HCT116 (cell line): Measurements from ENCODE around the gene SENP8. TPM values are rescaled to one million over a fixed set of nuclear protein-coding genes. Genes with fewer than 3 reads are reported as not detected.

Source experiments
- ATAC-seq: fragments of 200-7000 bp; cut with Tn5 transposase; 2 replicates; pipeline ENCODE4 v1.9.1; 2020; ENCODE audit warnings: mild to moderate bottlenecking, moderate library complexity
- BruUV-seq: library from RNA; stranded (reverse); fragments of 400-500 nt; replicated peaks from 2 replicates; lab custom pipeline; 2021; lab: Mats Ljungman, UMichigan
- CTCF ChIA-PET: fragments of 300-600 bp; sonication (Branson Sonifier 250); formaldehyde crosslinking; loops from one replicate; lab custom pipeline; 2021; ENCODE audit warnings: antibody characterized with exemption; lab: Charles Lee
- POLR2A ChIA-PET: fragments of 300-600, 350-600 bp; sonication (Branson Sonifier 250); formaldehyde crosslinking; loops from one replicate; lab custom pipeline; 2021; ENCODE audit warnings: antibody characterized with exemption; lab: Charles Lee
- RAD21 ChIA-PET, 2 experiments: fragments of 300-600 bp; sonication (Branson Sonifier 250); formaldehyde crosslinking; loops; one replicate each; lab custom pipeline; 2023; ENCODE audit warnings: low total read pairs in 2 of 2; ENCODE audit not compliant: uncharacterized antibody in 2 of 2, unreplicated experiment in 2 of 2, low non-redundant PET in 1 of 2; lab: Charles Lee
- DNase-seq: peaks from one replicate; pipeline ENCODE4 v3.0.0-alpha.2; 2010; ENCODE audit warnings: low read depth, low spot score
- H2AFZ ChIP-seq: fragments of 200-600 bp; shearing (Covaris generic), sonication (generic); 2 replicates; pipeline ENCODE4 v1.6.1; 2017; ENCODE audit warnings: low read depth, mixed run types, mixed read lengths, antibody characterized with exemption, low read length; ENCODE audit not compliant: poor library complexity, severe bottlenecking
- H3K27ac ChIP-seq: 2 replicates; pipeline ENCODE4 v1.5.1; 2012; ENCODE audit warnings: low read depth, low read length
- H3K27me3 ChIP-seq: fragments of 200-600 bp; sonication (generic); 2 replicates; pipeline ENCODE4 v1.6.1; 2016; ENCODE audit warnings: mixed run types, low read length, mixed read lengths; ENCODE audit not compliant: insufficient read depth
- H3K36me3 ChIP-seq, 2 experiments: fragments of 200-500 bp in 1 of 2; fragments of 200-600 bp in 1 of 2; sonication (Bioruptor generic) in 1 of 2; sonication (generic) in 1 of 2; 2 replicates each; pipeline versions ENCODE4 v1.5.1 to v1.6.1; 2014 to 2016; ENCODE audit warnings: low read length in 2 of 2, inconsistent platforms in 1 of 2, mixed read lengths in 1 of 2, mixed run types in 1 of 2; ENCODE audit not compliant: insufficient read depth in 2 of 2, control insufficient read depth in 1 of 2
- H3K4me1 ChIP-seq, 2 experiments: fragments of 200-600 bp in 1 of 2; sonication (generic) in 1 of 2; 2 replicates each; pipeline versions ENCODE4 v1.5.1 to v1.6.1; 2012 to 2017; ENCODE audit warnings: low read length in 2 of 2, inconsistent platforms in 1 of 2, mild to moderate bottlenecking in 1 of 2, mixed read lengths in 1 of 2, mixed run types in 1 of 2, moderate library complexity in 1 of 2; ENCODE audit not compliant: insufficient read depth in 2 of 2, control insufficient read depth in 1 of 2
- H3K4me2 ChIP-seq: fragments of 200-600 bp; sonication (generic); 2 replicates; pipeline ENCODE4 v1.6.1; 2017; ENCODE audit warnings: mixed run types, low read length, mixed read lengths
- H3K4me3 ChIP-seq, 2 experiments: fragments of 200-600 bp in 1 of 2; sonication (generic) in 1 of 2; replicated peaks in 1 of 2; 2 replicates each; pipeline ENCODE4 v1.5.1; 2011 to 2016; ENCODE audit warnings: low read length in 2 of 2, control low read depth in 1 of 2, low read depth in 1 of 2, mild to moderate bottlenecking in 1 of 2, mixed read lengths in 1 of 2, mixed run types in 1 of 2
- H3K79me2 ChIP-seq: fragments of 200-600 bp; sonication (generic); 2 replicates; pipeline ENCODE4 v1.6.1; 2017; ENCODE audit warnings: mild to moderate bottlenecking, mixed run types, low read length, moderate library complexity, mixed read lengths; ENCODE audit not compliant: insufficient read depth
- H3K9ac ChIP-seq: fragments of 200-600 bp; sonication (generic); 2 replicates; pipeline ENCODE4 v1.6.1; 2016; ENCODE audit warnings: low read length, mixed read lengths
- H3K9me2 ChIP-seq: fragments of 200-600 bp; sonication (generic), shearing (Covaris generic); 2 replicates; pipeline ENCODE4 v1.6.1; 2017; ENCODE audit warnings: mixed run types, mild to moderate bottlenecking, moderate library complexity; ENCODE audit not compliant: insufficient read depth
- H3K9me3 ChIP-seq, 2 experiments: fragments of 200-500 bp in 1 of 2; fragments of 200-600 bp in 1 of 2; sonication (Bioruptor generic) in 1 of 2; sonication (generic) in 1 of 2; 2 replicates each; pipeline ENCODE4 v1.6.1; 2014 to 2017; ENCODE audit warnings: low read length in 2 of 2, mixed read lengths in 2 of 2, inconsistent platforms in 1 of 2, low read depth in 1 of 2, mild to moderate bottlenecking in 1 of 2, mixed run types in 1 of 2, moderate library complexity in 1 of 2; ENCODE audit not compliant: control insufficient read depth in 1 of 2, insufficient read depth in 1 of 2
- H4K20me1 ChIP-seq: fragments of 200-600 bp; sonication (generic), shearing (Covaris generic); 2 replicates; pipeline ENCODE4 v1.6.1; 2017; ENCODE audit warnings: mixed run types, mild to moderate bottlenecking, moderate library complexity; ENCODE audit not compliant: insufficient read depth
- CBX3 ChIP-seq: IDR thresholded peaks from 2 replicates; pipeline ENCODE4 v1.6.1; 2012; ENCODE audit warnings: low read depth
- CEBPB ChIP-seq: IDR thresholded peaks from 2 replicates; pipeline ENCODE4 v1.6.1; 2012; ENCODE audit warnings: low read depth
- EGR1 ChIP-seq: IDR thresholded peaks from 2 replicates; pipeline ENCODE4 v1.6.1; 2012; ENCODE audit warnings: low read depth
- ELF1 ChIP-seq: IDR thresholded peaks from 2 replicates; pipeline ENCODE4 v1.6.1; 2012; ENCODE audit warnings: low read depth, borderline replicate concordance
- EZH2phosphoT487 ChIP-seq: fragments of 200-600 bp; IDR thresholded peaks from 2 replicates; pipeline ENCODE4 v1.6.1; 2018; ENCODE audit warnings: antibody characterized with exemption, borderline replicate concordance
- JUND ChIP-seq: IDR thresholded peaks from 2 replicates; pipeline ENCODE4 v1.6.1; 2012
- POLR2A ChIP-seq: IDR thresholded peaks from 2 replicates; pipeline ENCODE4 v1.7.0; 2011; ENCODE audit warnings: borderline replicate concordance; ENCODE audit not compliant: insufficient read depth, insufficient read length; ENCODE audit errors: extremely low read depth
- RAD21 ChIP-seq: IDR thresholded peaks from 2 replicates; pipeline ENCODE4 v1.6.1; 2012; ENCODE audit warnings: low read depth, mild to moderate bottlenecking
- SIN3A ChIP-seq: IDR thresholded peaks from 2 replicates; pipeline ENCODE4 v1.6.1; 2012; ENCODE audit warnings: low read depth
- TCF7L2 ChIP-seq: IDR thresholded peaks from 2 replicates; pipeline ENCODE4 v1.7.0; 2011; ENCODE audit warnings: borderline replicate concordance, inconsistent platforms; ENCODE audit not compliant: insufficient read depth, insufficient read length; ENCODE audit errors: extremely low read depth
- ZFX ChIP-seq: fragments of 450-650 bp; IDR thresholded peaks from 2 replicates; pipeline ENCODE4 v1.6.1; 2017
- ZNF274 ChIP-seq: fragments of 200-500 bp; sonication (Bioruptor generic); IDR thresholded peaks from 2 replicates; pipeline ENCODE4 v1.6.1; 2014; ENCODE audit warnings: mild to moderate bottlenecking, low read depth, low read length, inconsistent platforms
- intact Hi-C: fragments of 100-400 bp; cut with micrococcal nuclease; formaldehyde crosslinking; loops from 2 replicates; pipeline ENCODE4 v1.10.0; 2022
- total RNA-seq: library from RNA; stranded (reverse); gene quantifications from one replicate; pipeline ENCODE4 v1.2.1, GENCODE V29; 2021; ENCODE audit not compliant: unreplicated experiment
- TF ChIP-seq, protein P1 (sequence below): IDR thresholded peaks from 2 replicates; pipeline ENCODE4 v1.6.1; 2012
- TF ChIP-seq, protein P2 (sequence below): IDR thresholded peaks from 2 replicates; pipeline ENCODE4 v1.6.1; 2012; ENCODE audit warnings: low read depth

Gene SENP8
- total RNA-seq, 1 experiment from 2014 or later = 3.8 TPM

DNA sequence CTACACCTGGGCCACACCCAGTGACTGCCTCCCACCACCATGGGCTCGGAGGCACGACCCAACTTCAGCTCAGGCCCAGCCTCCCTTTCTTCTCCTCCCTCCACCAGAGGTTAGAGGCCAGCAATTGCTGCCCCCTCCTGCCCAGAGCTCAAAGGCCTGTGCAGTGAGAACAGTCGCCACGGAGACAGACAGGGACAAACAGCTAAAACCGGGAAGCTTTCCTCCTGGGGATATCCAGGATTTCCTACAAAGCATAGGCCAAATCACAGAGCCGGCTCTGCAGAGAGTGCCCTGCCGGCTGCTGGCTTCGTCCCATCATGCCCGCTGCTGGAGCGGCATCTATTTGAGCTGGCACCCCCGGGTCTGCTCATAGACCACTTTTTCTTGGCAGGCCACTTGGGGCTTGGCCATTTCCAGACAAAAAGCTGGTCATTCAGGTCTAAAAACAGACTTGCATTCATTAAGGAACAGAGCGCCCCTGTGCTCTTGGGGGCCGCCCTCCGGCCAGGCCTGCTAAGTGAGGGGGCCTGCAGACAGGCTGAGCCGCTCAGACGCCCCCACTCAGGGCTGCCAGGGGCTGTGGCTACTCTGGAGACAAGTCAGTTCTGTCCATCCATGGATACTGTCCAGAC lies 61.9 kb downstream of the SENP8 start:
- H3K27ac ChIP-seq = no peak overlapping the region
- TF ChIP-seq, protein P1, sequence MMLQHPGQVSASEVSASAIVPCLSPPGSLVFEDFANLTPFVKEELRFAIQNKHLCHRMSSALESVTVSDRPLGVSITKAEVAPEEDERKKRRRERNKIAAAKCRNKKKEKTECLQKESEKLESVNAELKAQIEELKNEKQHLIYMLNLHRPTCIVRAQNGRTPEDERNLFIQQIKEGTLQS = no peak
- TF ChIP-seq, protein P2, sequence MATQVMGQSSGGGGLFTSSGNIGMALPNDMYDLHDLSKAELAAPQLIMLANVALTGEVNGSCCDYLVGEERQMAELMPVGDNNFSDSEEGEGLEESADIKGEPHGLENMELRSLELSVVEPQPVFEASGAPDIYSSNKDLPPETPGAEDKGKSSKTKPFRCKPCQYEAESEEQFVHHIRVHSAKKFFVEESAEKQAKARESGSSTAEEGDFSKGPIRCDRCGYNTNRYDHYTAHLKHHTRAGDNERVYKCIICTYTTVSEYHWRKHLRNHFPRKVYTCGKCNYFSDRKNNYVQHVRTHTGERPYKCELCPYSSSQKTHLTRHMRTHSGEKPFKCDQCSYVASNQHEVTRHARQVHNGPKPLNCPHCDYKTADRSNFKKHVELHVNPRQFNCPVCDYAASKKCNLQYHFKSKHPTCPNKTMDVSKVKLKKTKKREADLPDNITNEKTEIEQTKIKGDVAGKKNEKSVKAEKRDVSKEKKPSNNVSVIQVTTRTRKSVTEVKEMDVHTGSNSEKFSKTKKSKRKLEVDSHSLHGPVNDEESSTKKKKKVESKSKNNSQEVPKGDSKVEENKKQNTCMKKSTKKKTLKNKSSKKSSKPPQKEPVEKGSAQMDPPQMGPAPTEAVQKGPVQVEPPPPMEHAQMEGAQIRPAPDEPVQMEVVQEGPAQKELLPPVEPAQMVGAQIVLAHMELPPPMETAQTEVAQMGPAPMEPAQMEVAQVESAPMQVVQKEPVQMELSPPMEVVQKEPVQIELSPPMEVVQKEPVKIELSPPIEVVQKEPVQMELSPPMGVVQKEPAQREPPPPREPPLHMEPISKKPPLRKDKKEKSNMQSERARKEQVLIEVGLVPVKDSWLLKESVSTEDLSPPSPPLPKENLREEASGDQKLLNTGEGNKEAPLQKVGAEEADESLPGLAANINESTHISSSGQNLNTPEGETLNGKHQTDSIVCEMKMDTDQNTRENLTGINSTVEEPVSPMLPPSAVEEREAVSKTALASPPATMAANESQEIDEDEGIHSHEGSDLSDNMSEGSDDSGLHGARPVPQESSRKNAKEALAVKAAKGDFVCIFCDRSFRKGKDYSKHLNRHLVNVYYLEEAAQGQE = no peak
- TF ChIP-seq CBX3 (no peak), EGR1 (no peak), ZNF274 (no peak), ELF1 (no peak), EZH2phosphoT487 (no peak), ZFX (no peak), JUND (no peak), CEBPB (no peak), SIN3A (no peak), TCF7L2 (no peak), RAD21 (no peak), POLR2A (no peak)
- H3K4me2 ChIP-seq = no peak overlapping the region

More for the DNA sequence above, 61.9 kb downstream of the SENP8 start:
- Histone ChIP-seq H2AFZ (no peak overlapping the region), H3K9ac (no peak overlapping the region), H3K4me3 (no peak overlapping the region), H3K4me1 (peaks cover 18 to 23% of the 10 kb centered on the region in 2 experiments), H3K9me3 (no peaks in the 10 kb centered on the region), H4K20me1 (no peaks in the 10 kb centered on the region), H3K36me3 (no peaks in the 10 kb centered on the region), H3K79me2 (no peaks in the 10 kb centered on the region), H3K9me2 (no peaks in the 10 kb centered on the region), H3K27me3 (no peaks in the 10 kb centered on the region)
- POLR2A ChIA-PET = no interaction called here
- ATAC-seq = no peak
- RAD21 ChIA-PET = no interaction called here
- DNase-seq = no peak
- CTCF ChIA-PET = no interaction called here
- BruUV-seq = no TSS peak
- intact Hi-C loops = no loop called here
